HepG2 (cell line): Measurements from ENCODE around the gene SRGAP2. TPM values are rescaled to one million over a fixed set of nuclear protein-coding genes. Genes with fewer than 3 reads are reported as not detected.
A peak's percentile ranks its signal among the peaks of the same experiment; 100 is the strongest.
"Not testable (repeated sequence)": the region's sequence is repeated elsewhere in the genome, so short reads cannot be mapped to it uniquely, and the experiment has no call there.

Source experiments
- ATAC-seq: fragments of 200-7000 bp; cut with Tn5 transposase; 3 replicates; pipeline ENCODE4 v1.9.1; 2020; ENCODE audit warnings: mild to moderate bottlenecking, moderate library complexity
- BruUV-seq: library from RNA; stranded (reverse); fragments of 400-500 nt; replicated peaks from 2 replicates; lab custom pipeline; 2021; lab: Mats Ljungman, UMichigan
- CTCF ChIA-PET: fragments of 300-600 bp; formaldehyde crosslinking; extraction: SDS; loops from one replicate; lab custom pipeline; 2021; ENCODE audit warnings: low total read pairs, inconsistent platforms, low intra/inter-chr PET ratio; lab: Yijun Ruan, JAX
- POLR2A ChIA-PET: fragments of 350-600 bp; sonication (Branson Sonifier 250); formaldehyde crosslinking; loops from one replicate; lab custom pipeline; 2020; ENCODE audit warnings: antibody characterized with exemption, inconsistent platforms; lab: Yijun Ruan, JAX
- DNase-seq: peaks from one replicate; pipeline ENCODE4 v3.0.0-alpha.2; 2015; ENCODE audit warnings: low spot score
- FAIRE-seq: peaks from 3 replicates; lab custom pipeline; 2011; peaks lifted over from hg19 to GRCh38; lab: Jason Lieb, UNC
- H2AFZ ChIP-seq: one replicate; pipeline ENCODE4 v1.6.1; 2011; ENCODE audit warnings: low read length, inconsistent platforms
- H3K27ac ChIP-seq: fragments of 300-600 bp; 3 replicates; pipeline ENCODE4 v1.8.0; 2011; ENCODE audit warnings: mixed run types, mild to moderate bottlenecking, mixed read lengths, low read length, inconsistent platforms; ENCODE audit not compliant: insufficient read depth; ENCODE audit errors: extremely low read length
- H3K27me3 ChIP-seq, 2 experiments: fragments of 200-600 bp in 1 of 2; 2 replicates in 1 of 2; 3 replicates in 1 of 2; pipeline versions ENCODE4 v1.6.0 to v1.8.0; 2011; ENCODE audit warnings: low read length in 2 of 2, mild to moderate bottlenecking in 2 of 2, moderate library complexity in 2 of 2, inconsistent platforms in 1 of 2; ENCODE audit not compliant: insufficient read depth in 2 of 2, control insufficient read depth in 1 of 2
- H3K36me3 ChIP-seq, 2 experiments: fragments of 200-600 bp in 1 of 2; replicated peaks in 1 of 2; 2 replicates in 1 of 2; 3 replicates in 1 of 2; pipeline versions ENCODE4 v1.5.1 to v1.8.0; 2011; ENCODE audit warnings: low read length in 2 of 2, inconsistent platforms in 1 of 2; ENCODE audit not compliant: insufficient read depth in 2 of 2, control insufficient read depth in 1 of 2
- H3K4me1 ChIP-seq: 2 replicates; pipeline ENCODE4 v1.5.1; 2012; ENCODE audit warnings: low read length, inconsistent platforms; ENCODE audit not compliant: insufficient read depth
- H3K4me2 ChIP-seq: 2 replicates; pipeline ENCODE4 v1.6.0; 2011; ENCODE audit warnings: low read depth, low read length, inconsistent platforms
- H3K4me3 ChIP-seq, 3 experiments: fragments of 200-600 bp in 1 of 3; sonication (generic), shearing (Covaris generic) in 1 of 3; replicated peaks in 1 of 3; 2 replicates each; pipeline ENCODE4 v1.5.1; 2011 to 2016; ENCODE audit warnings: low read length in 3 of 3, inconsistent platforms in 2 of 3, low read depth in 2 of 3, mild to moderate bottlenecking in 2 of 3, control low read depth in 1 of 3, mixed read lengths in 1 of 3; ENCODE audit not compliant: insufficient read depth in 1 of 3
- H3K79me2 ChIP-seq: one replicate; pipeline ENCODE4 v1.6.1; 2011; ENCODE audit warnings: low read length, inconsistent platforms; ENCODE audit not compliant: insufficient read depth
- H3K9ac ChIP-seq: 2 replicates; pipeline ENCODE4 v1.6.0; 2011; ENCODE audit warnings: mild to moderate bottlenecking, low read depth, low read length, inconsistent platforms; ENCODE audit not compliant: insufficient read depth
- H3K9me3 ChIP-seq: 2 replicates; pipeline ENCODE4 v1.5.1; 2012; ENCODE audit warnings: mild to moderate bottlenecking, low read length
- H4K20me1 ChIP-seq: 2 replicates; pipeline ENCODE4 v1.6.0; 2011; ENCODE audit warnings: inconsistent platforms, mild to moderate bottlenecking, low read length, moderate library complexity; ENCODE audit not compliant: insufficient read depth
- CREB1 ChIP-seq, 2 experiments: fragments of 450-650 bp in 1 of 2; IDR thresholded peaks; 2 replicates each; pipeline ENCODE4 v1.6.1; 2016 to 2017; ENCODE audit warnings: control low read depth in 1 of 2, mild to moderate bottlenecking in 1 of 2, missing compliant biosample characterization in 1 of 2, missing genetic modification characterization in 1 of 2
- FOXK1 ChIP-seq: sonication (generic); formaldehyde crosslinking; IDR thresholded peaks from 2 replicates; pipeline ENCODE4 v1.4.0; 2020; ENCODE audit warnings: low read depth, missing genetic modification reagents, borderline replicate concordance
- MNT ChIP-seq: fragments of 450-650 bp; IDR thresholded peaks from 2 replicates; pipeline ENCODE4 v1.6.1; 2016
- NFYB ChIP-seq: sonication (generic); formaldehyde crosslinking; IDR thresholded peaks from 2 replicates; pipeline ENCODE4 v1.4.0; 2020; ENCODE audit warnings: missing genetic modification reagents
- NFYC ChIP-seq: IDR thresholded peaks from 2 replicates; pipeline ENCODE4 v1.6.1; 2016; ENCODE audit warnings: missing genetic modification reagents, missing compliant biosample characterization
- RFXAP ChIP-seq: sonication (generic); formaldehyde crosslinking; IDR thresholded peaks from 2 replicates; pipeline ENCODE4 v1.4.0; 2020; ENCODE audit warnings: missing genetic modification reagents, borderline replicate concordance
- SP1 ChIP-seq, 2 experiments: fragments of 450-650 bp in 1 of 2; sonication (generic) in 1 of 2; formaldehyde crosslinking in 1 of 2; IDR thresholded peaks; 2 replicates each; pipeline versions ENCODE4 v1.4.0 to v1.6.1; 2016 to 2020; ENCODE audit warnings: missing genetic modification reagents in 1 of 2
- SP2 ChIP-seq: sonication (generic); formaldehyde crosslinking; IDR thresholded peaks from 2 replicates; pipeline ENCODE4 v1.5.1; 2020; ENCODE audit warnings: mild to moderate bottlenecking, missing genetic modification reagents
- ZMYM4 ChIP-seq: sonication (generic); formaldehyde crosslinking; IDR thresholded peaks from 2 replicates; pipeline ENCODE4 v1.8.1; 2023; ENCODE audit warnings: mild to moderate bottlenecking, missing genetic modification reagents
- WGBS: methylation state at CpG from one replicate; pipeline ENCODE4 v1.1.6; 2017; ENCODE audit warnings: low lambda C conversion rate; 5-methylcytosine and 5-hydroxymethylcytosine counted together
- in situ Hi-C: cut with HindIII; loops from 2 replicates; pipeline ENCODE4 v1.10.0; 2017; ENCODE audit warnings: low pct_unique_long_range_greater_than_20kb; ENCODE audit not compliant: extremely low pct_ligation_motif_present
- intact Hi-C: fragments of 100-400 bp; cut with micrococcal nuclease; formaldehyde crosslinking; loops from one replicate; pipeline ENCODE4 v1.10.0; 2022; ENCODE audit not compliant: unreplicated experiment
- polyA plus RNA-seq, 8 experiments: library from polyadenylated mRNA; depleted of rRNA in 3 of 8; stranded (reverse) in 7 of 8; unstranded in 1 of 8; fragments of >200 nt; fragmentation: Illumina TruSeq in 4 of 8; extraction: Trizol in 4 of 8; gene quantifications; 2 replicates each; pipeline versions ENCODE4 v1.2.1 to v1.2.3, GENCODE V29; 2011 to 2016; ENCODE audit warnings: low read depth in 4 of 8, missing spikeins in 1 of 8, mixed read lengths in 1 of 8; ENCODE audit not compliant: insufficient read depth in 1 of 8
- total RNA-seq, 5 experiments: library from RNA; depleted of rRNA; stranded (reverse); fragments of >200 nt; fragmentation: Illumina TruSeq; extraction: Trizol; gene quantifications; 2 replicates each; pipeline ENCODE4 v1.2.3, GENCODE V29; 2016; ENCODE audit warnings: low read depth in 1 of 5
- TF ChIP-seq, protein P1 (sequence below): IDR thresholded peaks from 2 replicates; pipeline ENCODE4 v1.6.1; 2016; ENCODE audit warnings: missing genetic modification reagents, missing compliant biosample characterization
- TF ChIP-seq, protein P2 (sequence below): IDR thresholded peaks from 2 replicates; pipeline ENCODE4 v1.6.1; 2016; ENCODE audit warnings: low read depth

SRGAP2 gene
- total and polyA plus RNA-seq, 2 of the 13 experiments (the other 11 are each of a cell fraction or from before 2014, with no cell fraction given): 11.5 to 24.0 TPM

DNA sequence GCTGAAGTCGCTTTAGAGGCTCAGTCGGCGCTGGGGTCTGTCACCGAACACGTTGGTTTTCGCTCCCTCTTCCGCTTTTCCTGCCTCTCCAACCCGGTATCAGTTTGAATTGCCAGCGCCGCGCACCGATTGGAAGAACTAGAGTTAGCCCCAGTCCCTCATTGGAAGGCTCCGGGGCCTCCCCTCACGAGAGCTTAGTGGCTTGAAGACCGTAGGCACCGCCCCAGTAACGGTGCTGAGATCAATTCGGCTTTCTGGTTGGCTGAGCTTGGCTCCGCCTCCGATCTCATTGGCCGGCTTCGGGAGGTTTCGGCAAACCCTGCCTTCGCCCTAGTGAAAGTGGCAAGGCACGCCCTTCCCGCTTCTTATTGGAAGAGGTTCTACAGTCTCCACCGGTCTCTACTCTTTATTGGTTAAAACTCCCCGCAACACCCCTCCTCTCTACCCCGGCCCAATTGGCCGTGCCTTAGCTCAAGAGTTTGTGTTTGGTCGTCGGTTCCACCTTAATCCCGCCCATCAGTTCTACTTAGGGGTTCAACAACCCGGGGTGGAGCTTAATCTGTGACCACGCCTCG, 465 bp upstream of the SRGAP2 start, which contains the start of gene FAM72A:
TSS of gene FAM72A (minus strand) at position 51 of the 575 bp plus-strand sequence. CDS start 814 bp downstream, outside the sequence.
- H3K9me3 ChIP-seq; H3K79me2 ChIP-seq; H2AFZ ChIP-seq; H3K27me3 ChIP-seq; TF ChIP-seq CREB1 (CRISPR knock-in tag; IDR thresholded peaks at IDR 0.05): not testable (repeated sequence)
- H3K4me3 ChIP-seq: peak within 1 kb of the TSS in 2 of 3 experiments; percentile 60 to 65; a peak in 3 of 6 replicates
- TF ChIP-seq MNT (0 out of 2 replicates have a peak, but pooled peaks have one; percentile 18), FOXK1 (CRISPR knock-in tag) (peak; percentile 21; the same call in 1 of the 2 replicates), ZMYM4 (CRISPR knock-in tag) (0 out of 2 replicates have a peak, but pooled peaks have one; percentile 38), NFYC (CRISPR knock-in tag) (peak; percentile 82), SP1 (IDR thresholded peaks at IDR 0.05) (peak; percentile 56; the same call in 1 of the 2 replicates), SP1 (CRISPR knock-in tag; IDR thresholded peaks at IDR 0.05) (peak; percentile 56), RFXAP (CRISPR knock-in tag) (peak; percentile 74; the same call in 1 of the 2 replicates), SP2 (CRISPR knock-in tag) (peak; percentile 83), NFYB (CRISPR knock-in tag) (peak; percentile 83), CREB1 (IDR thresholded peaks at IDR 0.05) (peak; percentile 65)
- TF ChIP-seq, protein P1, sequence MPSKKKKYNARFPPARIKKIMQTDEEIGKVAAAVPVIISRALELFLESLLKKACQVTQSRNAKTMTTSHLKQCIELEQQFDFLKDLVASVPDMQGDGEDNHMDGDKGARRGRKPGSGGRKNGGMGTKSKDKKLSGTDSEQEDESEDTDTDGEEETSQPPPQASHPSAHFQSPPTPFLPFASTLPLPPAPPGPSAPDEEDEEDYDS (CRISPR knock-in tag): 0 out of 2 replicates have a peak, but pooled peaks have one; percentile 12
- TF ChIP-seq, protein P2, sequence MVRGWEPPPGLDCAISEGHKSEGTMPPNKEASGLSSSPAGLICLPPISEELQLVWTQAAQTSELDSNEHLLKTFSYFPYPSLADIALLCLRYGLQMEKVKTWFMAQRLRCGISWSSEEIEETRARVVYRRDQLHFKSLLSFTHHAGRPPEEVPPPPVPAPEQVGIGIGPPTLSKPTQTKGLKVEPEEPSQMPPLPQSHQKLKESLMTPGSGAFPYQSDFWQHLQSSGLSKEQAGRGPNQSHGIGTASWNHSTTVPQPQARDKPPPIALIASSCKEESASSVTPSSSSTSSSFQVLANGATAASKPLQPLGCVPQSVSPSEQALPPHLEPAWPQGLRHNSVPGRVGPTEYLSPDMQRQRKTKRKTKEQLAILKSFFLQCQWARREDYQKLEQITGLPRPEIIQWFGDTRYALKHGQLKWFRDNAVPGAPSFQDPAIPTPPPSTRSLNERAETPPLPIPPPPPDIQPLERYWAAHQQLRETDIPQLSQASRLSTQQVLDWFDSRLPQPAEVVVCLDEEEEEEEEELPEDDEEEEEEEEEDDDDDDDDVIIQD (CRISPR knock-in tag): peak; percentile 22; the same call in 1 of the 2 replicates
- TF ChIP-seq, all 625 proteins: peak for 11; not testable (repeated sequence) for 614
- CTCF ChIA-PET, H3K4me1 ChIP-seq, in situ Hi-C loops, H4K20me1 ChIP-seq, intact Hi-C loops, BruUV-seq, FAIRE-seq, POLR2A ChIA-PET, H3K36me3 ChIP-seq: not testable (repeated sequence)
- DNase-seq (peak; percentile 99), ATAC-seq (peak; percentile 87)
- Histone ChIP-seq H3K27ac (peak within 1 kb of the TSS; percentile 35), H3K4me2 (0 out of 2 replicates have a peak within 1 kb of the TSS, but pooled peaks have one; percentile 23), H3K9ac (0 out of 2 replicates have a peak within 1 kb of the TSS, but pooled peaks have one; percentile 22)
- WGBS: 2% methylated on average over 11 of the region's 36 CpGs

DNA sequence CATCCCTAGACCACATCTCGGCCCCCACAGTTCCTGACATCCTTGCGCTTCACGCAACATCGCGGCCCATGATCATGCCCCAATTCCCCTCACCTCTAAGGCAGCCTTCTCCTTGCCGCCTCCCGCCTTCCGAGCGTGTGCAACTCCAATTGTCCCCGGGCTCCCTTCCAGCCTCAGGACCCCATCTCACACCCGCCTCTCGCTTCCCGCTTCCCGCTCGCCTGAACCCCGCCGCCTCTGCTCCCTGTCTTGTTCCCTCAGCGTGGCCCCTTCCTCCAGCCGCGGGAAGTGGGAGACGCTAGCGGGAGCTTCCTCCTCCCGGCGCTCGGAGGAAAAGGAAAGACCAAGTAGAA, 794 bp downstream of the SRGAP2 start:
- DNase-seq, H3K79me2 ChIP-seq, H3K9ac ChIP-seq, H3K4me2 ChIP-seq, H3K4me1 ChIP-seq, POLR2A ChIA-PET, ATAC-seq, intact Hi-C loops, H3K36me3 ChIP-seq, in situ Hi-C loops, FAIRE-seq, H3K9me3 ChIP-seq, H4K20me1 ChIP-seq, H3K27ac ChIP-seq, BruUV-seq, CTCF ChIA-PET, H2AFZ ChIP-seq, H3K27me3 ChIP-seq: not testable (repeated sequence)
- peak overlapping the region in 2 of 3 experiments; percentile 54 to 57; a peak in 3 of 6 replicates for H3K4me3 ChIP-seq
- no CpG with 5 or more reads among the region's 25 CpGs for WGBS
